B cell (primary cell): ENCODE measurements around the gene FBXO15. TPM values are rescaled to one million over a fixed set of nuclear protein-coding genes. Genes with fewer than 3 reads are reported as not detected.

ENCODE experiments used
- ATAC-seq: fragments of 200-7000 bp; cut with Tn5 transposase; one replicate; pipeline ENCODE4 v1.10.0; 2021; ENCODE audit warnings: low read depth, mild to moderate bottlenecking, moderate number of reproducible peaks, moderate library complexity
- CTCF ChIA-PET: fragments of 350-600 bp; sonication (Branson Sonifier 250); formaldehyde crosslinking; loops from one replicate; lab custom pipeline; 2021; ENCODE audit warnings: antibody characterized with exemption, inconsistent platforms; lab: Charles Lee
- POLR2A ChIA-PET: fragments of 350-600 bp; sonication (Branson Sonifier 250); formaldehyde crosslinking; loops from one replicate; lab custom pipeline; 2021; ENCODE audit warnings: antibody characterized with exemption; lab: Charles Lee
- DNase-seq: peaks from one replicate; pipeline ENCODE4 v3.0.0; 2013
- H2AFZ ChIP-seq: 2 replicates; pipeline ENCODE4 v1.6.1; 2012; ENCODE audit warnings: mild to moderate bottlenecking, low read depth, low read length; ENCODE audit not compliant: insufficient read depth, poor library complexity, severe bottlenecking
- H3K27ac ChIP-seq, 2 donors: 1 replicate in 1 of 2; 2 replicates in 1 of 2; pipeline ENCODE4 v1.5.1; 2012 to 2013; ENCODE audit warnings: low read length in 2 of 2, mild to moderate bottlenecking in 2 of 2, moderate library complexity in 1 of 2
- H3K27me3 ChIP-seq, 4 experiments: fragments of 200-600 bp in 1 of 4; sonication (generic) in 1 of 4; replicated peaks in 1 of 4; 1 replicate in 2 of 4; 2 replicates in 2 of 4; pipeline versions ENCODE4 v1.6.1 to v1.7.0; 2013 to 2016; ENCODE audit warnings: low read length in 3 of 4, mild to moderate bottlenecking in 2 of 4, mixed read lengths in 1 of 4, moderate library complexity in 1 of 4; ENCODE audit not compliant: insufficient read depth in 4 of 4, control insufficient read depth in 3 of 4; ENCODE audit errors: control extremely low read depth in 1 of 4
- H3K36me3 ChIP-seq, 2 experiments: replicated peaks in 1 of 2; 1 replicate in 1 of 2; 2 replicates in 1 of 2; pipeline versions ENCODE4 v1.6.1 to v1.7.1; 2013; ENCODE audit warnings: low read length in 1 of 2; ENCODE audit not compliant: insufficient read depth in 2 of 2, control insufficient read depth in 1 of 2; ENCODE audit errors: control extremely low read depth in 1 of 2, extremely low read depth in 1 of 2
- H3K4me1 ChIP-seq, 2 donors: fragments of 200-600 bp in 1 of 2; sonication (generic) in 1 of 2; 1 replicate in 1 of 2; 2 replicates in 1 of 2; pipeline versions ENCODE4 v1.5.1 to v1.6.1; 2013 to 2017; ENCODE audit warnings: low read length in 2 of 2; ENCODE audit not compliant: control insufficient read depth in 2 of 2, insufficient read depth in 2 of 2
- H3K4me2 ChIP-seq: replicated peaks from 2 replicates; pipeline ENCODE3; 2012; ENCODE audit warnings: mild to moderate bottlenecking, low read depth, low read length; ENCODE audit not compliant: poor library complexity, severe bottlenecking
- H3K4me3 ChIP-seq, 5 experiments: fragments of 200-600 bp in 1 of 5; sonication (generic) in 1 of 5; 1 replicate in 3 of 5; 2 replicates in 2 of 5; pipeline versions ENCODE4 v1.5.1 to v1.7.0; 2011 to 2016; ENCODE audit warnings: low read length in 4 of 5, mild to moderate bottlenecking in 4 of 5, low read depth in 2 of 5, control low read depth in 1 of 5, moderate library complexity in 1 of 5; ENCODE audit not compliant: insufficient read depth in 1 of 5; ENCODE audit errors: control extremely low read depth in 1 of 5, extremely low read depth in 1 of 5
- H3K79me2 ChIP-seq: fragments of 200-600 bp; sonication (generic); one replicate; pipeline ENCODE4 v1.6.0; 2016; ENCODE audit warnings: low read length; ENCODE audit not compliant: control insufficient read depth, insufficient read depth
- H3K9ac ChIP-seq: fragments of 200-600 bp; sonication (generic); 2 replicates; pipeline ENCODE4 v1.6.1; 2017; ENCODE audit warnings: mild to moderate bottlenecking, low read length, moderate library complexity
- H3K9me3 ChIP-seq, 3 donors: one replicate each; pipeline versions ENCODE4 v1.6.1 to v1.7.1; 2013; ENCODE audit warnings: low read length in 2 of 3; ENCODE audit not compliant: control insufficient read depth in 2 of 3, insufficient read depth in 1 of 3; ENCODE audit errors: control extremely low read depth in 1 of 3
- H4K20me1 ChIP-seq: 2 replicates; pipeline ENCODE4 v1.6.0; 2012; ENCODE audit warnings: mild to moderate bottlenecking, low read length; ENCODE audit not compliant: insufficient read depth, control insufficient read depth, poor library complexity, severe bottlenecking
- H3K27ac Mint-ChIP-seq: one replicate; pipeline ENCODE4 v1.8.0; 2021; ENCODE audit warnings: mixed read lengths
- H3K27me3 Mint-ChIP-seq: one replicate; pipeline ENCODE4 v1.8.0; 2021; ENCODE audit warnings: mixed read lengths
- H3K4me1 Mint-ChIP-seq: one replicate; pipeline ENCODE4 v1.8.0; 2021; ENCODE audit warnings: mixed read lengths
- H3K4me3 Mint-ChIP-seq: one replicate; pipeline ENCODE4 v1.8.0; 2021; ENCODE audit warnings: mixed read lengths
- H3K9me3 Mint-ChIP-seq: one replicate; pipeline ENCODE4 v1.8.0; 2022; ENCODE audit warnings: mixed read lengths; ENCODE audit not compliant: insufficient read depth
- CTCF ChIP-seq: fragments of 200-600 bp; IDR thresholded peaks from one replicate; pipeline ENCODE4 v1.8.0; 2022; ENCODE audit warnings: antibody characterized with exemption, mild to moderate bottlenecking
- EZH2 ChIP-seq: IDR thresholded peaks from 2 replicates; pipeline ENCODE4 v1.6.1; 2012; ENCODE audit warnings: borderline replicate concordance, low read depth, mild to moderate bottlenecking, moderate library complexity, low read length; ENCODE audit not compliant: insufficient read depth, poor library complexity, severe bottlenecking
- WGBS: methylation state at CpG from one replicate; pipeline ENCODE4 v1.1.5; 2013; ENCODE audit warnings: missing lambda C conversion rate; ENCODE audit not compliant: insufficient coverage; 5-methylcytosine and 5-hydroxymethylcytosine counted together
- intact Hi-C: fragments of 100-400 bp; cut with micrococcal nuclease; formaldehyde crosslinking; loops from one replicate; pipeline ENCODE4 v1.10.0; 2022
- polyA plus RNA-seq: library from polyadenylated mRNA; depleted of rRNA; stranded (reverse); fragments of >200 nt; gene quantifications from 2 replicates; pipeline ENCODE4 v1.2.3, GENCODE V29; 2012
- total RNA-seq, 2 donors: library from RNA; stranded (reverse); fragments of 120-200 nt in 1 of 2; gene quantifications; 1 replicate in 1 of 2; 2 replicates in 1 of 2; pipeline versions ENCODE4 v1.2.3 to v1.2.4, GENCODE V29; 2013 to 2022

FBXO15 gene
- total and polyA plus RNA-seq, 2 donors (not counting 1 experiment from before 2014, with no cell fraction given): 1.6 to 4.1 TPM

GRCh38 chr18:74183130-74183529 lies 35.5 kb upstream of the FBXO15 start:
- Mint-ChIP-seq H3K4me1 (no peaks in the 10 kb centered on the region), H3K27ac (no peak overlapping the region), H3K9me3 (no peaks in the 10 kb centered on the region), H3K27me3 (peaks cover 34% of the 10 kb centered on the region), H3K4me3 (no peak overlapping the region)
- no peaks in the 10 kb centered on the region for H3K79me2 ChIP-seq
- H3K4me3 ChIP-seq: no peak overlapping the region
- no peaks in the 10 kb centered on the region for H3K9me3 ChIP-seq
- WGBS: 67% methylated on average over 3 of the region's 3 CpGs
- no peak overlapping the region for H3K27ac ChIP-seq
- ATAC-seq: no peak
- no peak overlapping the region for H3K4me2 ChIP-seq
- no peak overlapping the region for H2AFZ ChIP-seq
- H3K36me3 ChIP-seq: no peaks in the 10 kb centered on the region
- no peaks in the 10 kb centered on the region for H3K4me1 ChIP-seq
- DNase-seq: no peak
- no peak overlapping the region for H3K9ac ChIP-seq
- intact Hi-C loops: no loop called here
- ChIA-PET POLR2A (interaction anchor here (0.8 kb wide), 1 partner anchor 140 kb away, joined by 3 read pairs; no protein-coding TSS in a partner anchor), CTCF (interaction anchor here (1.0 to 1.3 kb wide), 2 partner anchors 12 to 159 kb away, joined by 4 read pairs; no protein-coding TSS in a partner anchor)
- TF ChIP-seq CTCF: no peak
- TF ChIP-seq EZH2: no peak
- peaks cover 0 to 19% (median 1%) of the 10 kb centered on the region in 4 experiments for H3K27me3 ChIP-seq
- no peaks in the 10 kb centered on the region for H4K20me1 ChIP-seq

DNA sequence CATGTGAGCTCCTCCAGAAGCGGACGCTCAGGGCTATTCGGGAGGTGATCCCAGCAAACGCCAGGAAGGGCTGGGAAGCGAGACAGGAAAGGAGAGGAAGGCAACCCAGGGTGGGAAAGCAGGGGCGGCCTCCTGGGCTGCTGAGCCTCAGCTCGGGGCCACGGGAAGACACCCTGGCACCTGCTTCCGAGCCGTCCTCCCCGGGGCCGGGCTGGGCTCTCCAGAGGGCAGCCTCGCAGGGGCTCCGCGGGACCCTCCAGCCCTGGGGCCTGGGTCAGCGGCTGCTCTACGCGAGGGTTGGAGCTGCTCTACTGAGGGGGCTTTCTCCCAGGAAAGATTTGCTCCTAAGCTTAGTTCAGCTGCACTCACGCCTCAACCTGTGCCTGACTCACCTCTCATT lies 34.7 kb upstream of the FBXO15 start:
- Histone ChIP-seq H3K4me3 (no peak overlapping the region), H3K4me1 (no peaks in the 10 kb centered on the region), H3K27me3 (peaks cover 0 to 16% (median 1%) of the 10 kb centered on the region in 4 experiments), H4K20me1 (no peaks in the 10 kb centered on the region), H3K79me2 (no peaks in the 10 kb centered on the region), H3K9ac (no peak overlapping the region), H2AFZ (no peak overlapping the region), H3K4me2 (no peak overlapping the region), H3K9me3 (no peaks in the 10 kb centered on the region), H3K27ac (no peak overlapping the region), H3K36me3 (no peaks in the 10 kb centered on the region)
- 93% methylated on average over 19 of the region's 19 CpGs for WGBS
- intact Hi-C loops: no loop called here
- Mint-ChIP-seq H3K27me3 (peaks cover 35% of the 10 kb centered on the region), H3K4me3 (no peak overlapping the region), H3K27ac (no peak overlapping the region), H3K4me1 (no peaks in the 10 kb centered on the region), H3K9me3 (no peaks in the 10 kb centered on the region)
- POLR2A ChIA-PET: interaction anchor here (0.8 kb wide), 1 partner anchor 141 kb away, joined by 3 read pairs; no protein-coding TSS in a partner anchor
- CTCF ChIA-PET: no interaction called here
- no peak for DNase-seq
- TF ChIP-seq CTCF (no peak), EZH2 (no peak)
- ATAC-seq: no peak
